Dermis blood vessel endothelial cell (primary cell): ENCODE measurements around the gene ROMO1. TPM values are rescaled to one million over a fixed set of nuclear protein-coding genes. Genes with fewer than 3 reads are reported as not detected.
"Not testable (repeated sequence)": the region's sequence is repeated elsewhere in the genome, so short reads cannot be mapped to it uniquely, and the experiment has no call there.

Experiments used
- DNase-seq: peaks from one replicate; pipeline ENCODE4 v3.0.0; 2010
- total RNA-seq: library from RNA; depleted of rRNA; stranded (reverse); fragments of >200 nt; gene quantifications from 2 replicates; pipeline ENCODE4 v1.2.3, GENCODE V29; 2014

ROMO1 gene
- total RNA-seq, 1 donor from 2014 or later = 241 TPM

DNA sequence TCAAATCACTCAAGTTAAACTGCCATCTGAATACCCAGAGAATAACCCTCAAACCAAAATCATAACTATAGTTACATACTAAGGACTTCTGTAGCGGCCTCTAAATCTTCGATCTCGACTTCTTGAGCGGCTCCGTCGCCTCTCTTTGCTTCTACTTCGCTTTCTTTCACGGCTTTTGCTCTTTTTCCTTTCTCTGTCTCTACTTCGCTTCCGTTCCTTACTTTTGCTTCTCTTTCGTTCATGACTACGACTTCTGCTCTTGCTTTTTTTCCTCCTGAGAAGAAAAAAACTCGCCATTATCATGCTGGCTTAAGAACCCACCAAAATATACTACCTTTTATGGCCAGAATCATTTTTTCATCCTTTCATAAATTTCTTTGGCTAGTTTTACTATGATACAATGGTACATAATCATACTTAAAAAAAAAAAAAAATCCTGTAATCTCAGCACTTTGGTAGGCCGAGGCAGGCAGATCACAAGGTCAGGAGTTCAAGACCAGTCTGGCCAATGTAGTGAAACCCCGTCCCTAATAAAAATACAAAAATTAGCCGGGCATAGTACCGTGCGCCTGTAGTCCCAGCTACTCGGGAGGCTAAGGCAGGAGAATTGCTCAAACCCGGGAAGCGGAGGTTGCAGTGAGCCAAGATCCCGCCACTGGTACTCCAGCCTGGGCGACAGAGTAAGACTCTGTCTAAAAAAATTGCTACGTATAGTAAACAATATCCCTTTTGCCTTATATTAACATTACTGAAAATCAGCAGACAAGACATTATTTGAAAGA, 32.8 kb downstream of the ROMO1 start:
- no peak for DNase-seq

DNA sequence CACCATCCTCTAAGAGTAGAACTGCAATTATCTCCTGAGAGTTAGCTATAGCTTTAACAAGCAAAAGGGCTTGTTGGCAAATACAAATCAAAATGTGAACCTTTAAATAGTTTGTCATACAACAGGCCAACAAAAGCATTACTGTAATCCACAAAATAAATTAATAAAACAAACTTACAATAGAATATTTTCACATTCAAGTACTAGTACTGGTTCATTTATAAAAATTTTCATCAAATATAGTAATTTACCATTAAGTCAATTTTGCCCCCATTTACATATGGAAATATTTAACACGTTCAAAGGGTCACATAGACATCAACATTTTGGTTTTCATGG, 33.4 kb downstream of the ROMO1 start:
- no peak for DNase-seq

DNA sequence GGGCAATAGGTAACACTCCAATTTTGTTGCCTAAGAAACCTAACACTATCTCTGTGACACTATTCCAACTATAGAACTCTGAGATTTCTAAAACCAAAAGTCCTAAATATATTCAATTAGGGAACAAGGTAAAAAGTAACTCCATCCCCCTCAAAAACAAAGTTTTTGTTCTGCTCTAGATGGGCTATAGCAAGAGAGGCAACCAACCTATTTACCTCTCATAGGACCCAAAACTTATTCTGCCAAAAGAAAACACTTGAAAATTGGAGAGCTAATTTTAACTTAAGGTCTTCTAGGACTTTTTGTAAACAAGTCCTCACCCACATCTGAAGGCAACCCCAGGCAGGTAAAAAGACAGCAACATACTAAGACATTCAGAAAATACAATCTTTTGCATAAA, 35.2 kb downstream of the ROMO1 start:
- DNase-seq = no peak

DNA sequence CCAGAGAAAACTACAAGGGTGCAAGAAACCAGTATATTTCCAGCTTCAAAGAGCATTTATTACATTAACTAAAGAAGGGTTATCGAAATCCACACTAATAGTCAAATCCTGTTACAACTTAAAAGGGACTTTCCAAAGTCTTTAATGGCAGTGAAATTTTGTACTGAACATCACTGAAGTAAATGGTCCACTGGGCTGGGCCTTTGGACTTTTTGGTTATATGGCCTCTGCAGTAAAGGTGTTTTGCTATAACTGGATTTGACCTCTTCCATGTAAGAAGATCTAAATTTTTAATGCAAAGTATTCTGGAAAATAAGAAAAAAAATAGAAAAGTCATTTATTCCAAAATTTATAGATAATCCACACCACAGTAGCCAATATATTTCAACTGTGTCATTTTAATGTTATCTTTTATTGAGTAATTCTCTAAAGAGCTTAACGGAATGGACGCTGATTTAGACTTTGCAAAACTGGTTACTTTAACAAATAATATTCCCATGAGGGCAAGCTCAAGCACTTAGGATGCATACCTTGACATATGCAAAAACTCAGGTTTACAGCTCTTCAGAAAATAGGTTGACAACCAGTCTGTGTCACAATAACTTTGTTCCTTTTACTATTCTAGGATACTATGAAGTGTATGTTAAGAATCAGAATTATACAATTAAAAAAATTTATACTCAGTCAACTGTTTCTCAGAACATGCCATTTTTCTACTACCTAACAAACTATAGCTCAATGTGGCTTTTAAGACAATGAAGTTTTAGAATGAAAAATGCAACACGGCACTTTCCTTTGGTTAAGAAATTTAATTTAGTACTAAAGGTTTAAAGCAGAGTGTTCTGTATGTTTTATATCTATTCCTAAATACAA, 35.8 kb downstream of the ROMO1 start:
- no peak for DNase-seq

DNA sequence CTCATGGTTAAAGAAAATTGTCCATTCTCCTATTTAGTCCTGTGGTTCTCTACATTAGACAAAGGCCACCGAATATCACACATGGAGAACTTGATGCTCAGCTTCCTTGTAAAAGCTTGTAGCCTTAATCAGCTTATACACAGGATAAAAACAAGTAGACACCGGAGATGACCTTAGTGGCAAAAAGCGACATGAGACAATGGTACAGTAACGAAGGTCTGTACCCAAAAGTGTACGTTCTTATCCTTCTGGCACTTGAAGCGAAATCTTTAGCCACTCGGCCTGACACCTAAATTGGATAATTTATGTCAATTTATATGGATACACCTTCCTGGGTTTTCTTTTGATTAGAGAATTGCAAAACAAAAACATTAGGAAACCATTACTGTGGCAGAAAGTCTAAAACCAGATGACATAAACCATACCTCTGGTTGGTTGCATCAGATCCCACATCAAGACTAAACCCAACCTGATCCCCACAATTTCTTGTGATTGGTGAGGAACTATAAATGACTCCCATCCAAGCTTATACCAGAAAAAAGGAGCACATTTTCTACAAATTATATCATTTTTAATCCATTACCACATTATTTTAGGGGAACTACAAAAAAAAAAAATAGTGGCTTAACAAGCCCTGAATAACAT, 36.7 kb downstream of the ROMO1 start:
- DNase-seq = no peak

DNA sequence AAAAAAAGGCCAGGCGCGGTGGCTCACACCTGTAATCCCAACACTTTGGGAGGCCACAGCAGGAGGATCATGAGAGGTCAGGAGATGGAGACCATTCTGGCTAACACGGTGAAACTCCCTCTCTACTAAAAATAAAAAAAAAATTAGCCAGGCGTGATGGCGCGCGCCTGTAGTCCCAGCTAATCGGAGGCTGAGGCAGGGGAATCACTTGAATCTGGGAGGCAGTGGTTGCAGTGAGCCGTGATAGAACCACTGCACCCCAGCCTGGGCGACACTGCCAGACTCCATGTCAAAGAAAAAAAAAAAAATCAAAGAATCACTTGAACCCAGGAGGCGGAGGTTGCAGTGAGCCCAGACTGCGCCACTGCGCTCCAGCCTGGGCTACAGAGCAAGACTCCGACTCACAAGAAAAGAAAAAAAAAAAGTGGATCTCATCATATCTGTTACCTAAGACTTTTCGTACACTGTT, 38.7 kb downstream of the ROMO1 start:
- no peak for DNase-seq

DNA sequence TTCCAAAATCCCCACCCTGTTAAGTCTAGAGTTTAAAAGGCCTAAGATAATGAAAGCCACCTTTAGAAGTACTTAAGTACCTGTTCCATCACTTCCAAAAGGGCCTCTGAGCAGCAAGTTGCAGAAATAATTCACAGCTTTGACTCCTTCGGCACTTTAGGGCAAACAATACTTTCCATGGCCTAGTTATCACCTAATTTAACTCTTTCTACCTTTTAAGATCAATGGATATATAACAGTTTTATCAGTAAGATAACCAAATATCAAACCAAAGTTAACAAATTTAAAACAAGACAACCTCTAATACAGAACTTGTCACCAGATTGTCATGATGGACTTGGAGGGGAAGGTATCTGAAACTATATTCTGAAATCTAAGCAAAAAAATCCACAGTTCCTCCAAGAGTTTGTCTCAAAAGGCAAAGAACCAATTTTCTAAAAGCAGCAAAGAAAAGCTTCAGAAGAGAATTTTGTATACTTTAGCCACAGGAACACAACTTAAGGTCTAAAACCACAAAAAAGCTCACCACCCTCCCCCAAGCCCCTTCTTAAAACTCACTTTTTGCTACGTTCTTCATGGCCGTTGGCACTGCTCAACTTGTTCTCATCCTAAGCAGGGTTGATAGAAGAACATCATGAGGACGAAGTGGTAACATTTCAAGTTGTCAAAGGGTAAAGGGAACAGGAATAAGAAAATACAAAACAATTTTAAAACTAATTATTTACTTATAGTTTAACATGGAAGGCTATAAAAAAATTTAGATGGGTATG, 39.4 kb downstream of the ROMO1 start:
- no peak for DNase-seq

DNA sequence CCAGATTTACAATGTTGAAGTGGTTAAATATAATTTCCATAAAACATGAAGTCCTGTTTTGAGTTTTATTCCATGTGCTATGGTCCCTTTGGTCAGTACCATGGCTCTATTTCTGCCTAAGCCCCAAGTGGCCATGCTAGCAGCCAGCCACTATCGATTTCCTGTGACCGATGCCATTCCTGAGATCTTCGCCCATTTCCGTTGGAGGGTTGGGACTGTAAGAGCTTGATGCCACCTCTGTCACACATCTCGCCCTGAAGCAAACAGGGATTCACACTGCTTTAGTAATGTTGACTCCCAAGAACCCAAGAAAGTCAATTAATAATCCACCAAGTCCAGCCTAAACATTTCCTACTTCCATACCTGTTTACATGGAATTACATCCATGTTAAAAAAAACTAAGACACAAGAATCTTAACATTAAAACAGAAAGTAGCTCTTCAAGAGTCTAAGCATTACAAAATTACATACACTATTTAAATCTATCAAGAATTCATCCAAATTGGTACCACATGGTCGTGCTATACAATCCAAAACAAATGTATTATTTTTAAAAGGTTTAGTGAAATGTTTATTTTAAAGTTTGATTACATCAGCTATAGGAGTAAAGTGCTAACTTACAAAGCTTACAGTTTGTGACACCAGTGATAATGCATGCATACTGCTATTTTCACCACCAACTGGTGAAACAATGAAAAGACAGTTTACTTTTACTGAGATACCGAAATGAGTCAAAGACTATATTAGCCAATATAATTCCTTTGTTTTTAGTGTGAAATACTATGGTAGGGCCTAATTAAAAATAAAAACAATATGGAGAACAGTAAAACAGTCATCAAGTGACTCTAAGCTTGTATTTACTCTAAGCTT, 40.3 kb downstream of the ROMO1 start:
- peak; percentile 57 for DNase-seq

DNA sequence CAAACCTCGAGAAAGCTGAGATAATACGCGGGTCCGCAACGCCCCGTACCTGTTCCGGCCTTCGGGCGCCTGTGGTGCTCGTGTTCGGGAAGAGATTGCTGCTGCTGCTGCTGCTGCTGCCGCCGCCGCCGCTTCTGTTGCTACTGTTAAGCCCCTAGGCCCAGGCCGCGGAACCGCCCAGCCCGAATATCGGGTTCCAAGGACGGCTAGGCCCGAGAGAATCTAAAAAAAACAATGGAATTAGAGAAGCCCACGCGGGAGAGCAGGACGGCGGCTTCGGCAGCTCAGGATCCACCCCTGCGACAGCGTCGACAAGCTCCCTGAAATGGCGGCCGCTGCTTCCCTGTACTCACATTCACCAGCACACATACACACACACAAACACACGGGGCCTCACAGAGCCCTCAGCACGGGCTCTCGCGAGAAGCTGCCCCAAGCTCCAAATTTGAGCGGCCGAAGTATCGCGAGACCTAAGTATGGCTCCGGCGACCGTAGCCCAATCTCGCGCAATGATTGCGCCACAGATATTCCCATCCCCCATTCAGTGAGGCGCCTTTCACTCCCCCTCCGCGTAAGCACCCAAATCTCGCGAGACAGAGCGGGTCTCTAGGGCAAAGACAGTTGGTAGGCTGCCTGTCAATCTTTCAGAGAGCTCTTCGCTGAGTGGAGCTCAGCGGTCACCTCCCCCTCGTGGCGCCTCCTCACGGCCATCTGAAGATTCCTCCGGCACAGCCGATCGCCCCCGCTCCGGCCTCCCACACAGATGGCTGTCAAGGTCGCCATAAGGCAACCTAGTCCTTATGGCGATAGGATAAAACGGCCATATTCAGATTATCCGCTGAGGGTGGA, 42.9 kb downstream of the ROMO1 start, which contains the start of gene RBM39:
TSS of gene RBM39 (minus strand) at position 369 of the 849 bp plus-strand sequence. CDS start 1,386 bp downstream, outside the sequence.
- DNase-seq = peak; percentile 100

DNA sequence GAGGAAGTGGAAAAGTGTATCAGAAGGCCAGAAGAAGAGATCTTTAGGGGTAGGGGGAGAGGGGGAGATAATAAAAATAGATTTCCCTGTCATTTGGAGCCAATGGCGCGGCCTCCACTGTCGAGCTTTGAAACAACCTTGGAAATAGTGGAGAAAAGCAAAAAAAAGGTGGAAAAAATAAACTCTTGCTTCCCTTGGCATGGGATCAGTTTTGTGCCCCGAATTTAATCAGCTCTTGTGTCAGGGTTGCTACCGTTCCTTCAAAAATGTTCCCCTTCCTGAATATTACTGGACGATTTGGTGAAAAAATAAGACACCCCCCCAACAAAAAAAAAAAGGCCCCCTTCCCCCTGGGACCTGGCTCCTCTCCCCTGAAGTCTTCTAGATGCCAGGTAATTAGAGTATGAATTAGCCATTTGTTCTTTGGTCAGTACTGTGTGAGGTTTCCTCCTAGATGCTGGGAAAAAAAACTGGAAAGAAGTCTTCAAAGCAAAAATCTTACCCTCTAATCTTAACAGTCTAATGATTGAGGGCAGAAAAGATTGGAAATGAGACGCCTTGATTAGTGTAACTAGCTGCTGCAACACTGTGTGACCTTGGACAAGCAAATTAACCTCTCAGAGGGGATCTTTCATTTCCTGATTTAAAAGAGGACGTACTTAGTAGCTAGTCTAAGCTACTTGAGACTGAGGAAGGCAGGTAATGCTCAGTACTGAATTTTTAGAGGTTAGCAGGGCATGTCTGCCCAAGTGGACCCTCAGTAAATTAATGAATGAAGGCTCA, 43.7 kb downstream of the ROMO1 start:
- peak; percentile 49 for DNase-seq

DNA sequence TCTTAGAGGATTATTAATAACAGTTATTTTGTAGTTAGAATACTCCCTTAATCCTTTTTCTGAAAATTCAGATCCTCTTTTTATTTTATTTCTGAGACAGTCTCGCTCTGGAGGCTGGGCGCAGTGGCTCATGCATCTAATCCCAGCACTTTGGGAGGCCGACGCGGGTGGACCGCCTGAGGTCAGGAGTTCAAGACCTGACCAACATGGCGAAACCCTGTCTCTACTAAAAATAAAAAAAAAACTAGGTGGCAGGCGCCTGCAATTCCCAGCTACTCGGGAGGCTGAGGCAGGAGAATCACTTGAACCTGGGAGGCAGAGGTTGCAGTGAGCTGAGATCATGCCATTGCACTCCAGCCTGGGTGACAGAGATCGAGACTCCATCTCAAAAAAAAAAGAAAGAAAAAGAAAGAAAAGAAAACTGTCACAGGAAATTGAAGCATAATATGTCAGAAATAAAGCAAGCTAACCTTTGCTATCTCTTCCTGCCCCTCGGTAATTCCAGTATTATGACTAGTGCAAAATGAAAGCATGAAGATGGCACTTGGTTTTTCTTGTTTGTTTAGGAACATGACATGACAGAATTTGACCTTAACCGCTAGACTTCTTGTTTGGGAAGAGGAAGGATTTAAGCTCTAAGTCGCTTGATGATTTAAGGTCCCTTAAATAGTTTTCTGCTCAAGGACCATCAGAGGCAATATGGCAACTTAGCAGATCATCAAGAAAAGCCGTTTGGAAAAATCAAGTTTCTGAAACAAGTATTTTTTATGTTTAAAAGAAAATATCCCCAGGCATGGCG, 44.7 kb downstream of the ROMO1 start:
- peak; percentile 35 for DNase-seq

DNA sequence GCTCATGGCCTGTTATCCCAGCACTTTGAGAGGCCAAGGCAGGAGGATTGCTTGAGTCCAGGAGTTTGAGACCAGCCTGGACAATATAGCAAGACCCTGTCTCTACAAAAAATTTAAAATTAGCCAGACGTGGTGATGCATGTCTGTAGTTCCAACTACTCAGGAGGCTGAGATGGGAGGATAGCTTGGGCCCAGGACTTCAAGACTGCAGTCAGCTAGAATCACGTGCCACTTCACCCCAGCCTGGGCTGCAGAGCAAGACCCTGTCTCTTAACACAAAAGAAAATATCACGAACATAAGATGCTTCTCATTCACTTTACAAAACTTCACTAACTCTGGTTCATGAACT, 45.3 kb downstream of the ROMO1 start:
- DNase-seq = not testable (repeated sequence)

Other genes starting within 250 kb of the ROMO1 start
- gene CEP250, start 243.8 kb upstream of the ROMO1 start, total RNA-seq = 13.4 and 24.2 TPM in 2 replicates
- gene C20orf173, start 169.8 kb upstream of the ROMO1 start, total RNA-seq = not detected in 2 replicates
- 256 and 484 TPM in 2 replicates for gene ERGIC3, start 157.3 kb upstream of the ROMO1 start, total RNA-seq
- 10.0 and 19.1 TPM in 2 replicates for gene SPAG4, start 83.6 kb upstream of the ROMO1 start, total RNA-seq
- gene CPNE1, start 34.5 kb upstream of the ROMO1 start, total RNA-seq = 94.5 and 159 TPM in 2 replicates
- gene RBM12, start 34.5 kb upstream of the ROMO1 start, total RNA-seq = 42.5 and 58.1 TPM in 2 replicates
- gene NFS1, start 53 bp upstream of the ROMO1 start, total RNA-seq = 12.8 and 28.0 TPM in 2 replicates
- 250 and 362 TPM in 2 replicates for gene RBM39, start 42.9 kb downstream of the ROMO1 start, total RNA-seq
- gene PHF20, start 72.6 kb downstream of the ROMO1 start, total RNA-seq = 38.4 and 41.5 TPM in 2 replicates